MG63 (cell line): ENCODE results near the gene LRGUK. TPM values are rescaled to one million over a fixed set of nuclear protein-coding genes. Genes with fewer than 3 reads are reported as not detected.
"Not testable (repeated sequence)": the region's sequence is repeated elsewhere in the genome, so short reads cannot be mapped to it uniquely, and the experiment has no call there.

Source experiments
- DNase-seq: peaks from one replicate; pipeline ENCODE4 v3.0.0-alpha.2; 2020
- H3K27me3 ChIP-seq: fragments of 250-450 bp; sonication (Bioruptor Pico); 2 replicates; pipeline ENCODE4 v1.5.1; 2020; ENCODE audit warnings: mild to moderate bottlenecking, moderate library complexity
- H3K36me3 ChIP-seq: fragments of 250-450 bp; sonication (Bioruptor Pico); 2 replicates; pipeline ENCODE4 v1.5.1; 2020; ENCODE audit warnings: mild to moderate bottlenecking, moderate library complexity
- H3K4me3 ChIP-seq: fragments of 250-450 bp; sonication (Bioruptor Pico); 2 replicates; pipeline ENCODE4 v1.5.1; 2020; ENCODE audit warnings: mild to moderate bottlenecking, moderate library complexity
- H3K9me3 ChIP-seq: fragments of 250-450 bp; sonication (Bioruptor Pico); 2 replicates; pipeline ENCODE4 v1.5.1; 2020; ENCODE audit warnings: mild to moderate bottlenecking, moderate library complexity
- total RNA-seq: library from RNA; depleted of rRNA; stranded (reverse); fragments of >200 nt; shearing (Covaris generic); gene quantifications from 2 replicates; pipeline ENCODE4 v1.2.3, GENCODE V29; 2014; ENCODE audit warnings: low replicate concordance; rRNA removed

LRGUK gene, protein sequence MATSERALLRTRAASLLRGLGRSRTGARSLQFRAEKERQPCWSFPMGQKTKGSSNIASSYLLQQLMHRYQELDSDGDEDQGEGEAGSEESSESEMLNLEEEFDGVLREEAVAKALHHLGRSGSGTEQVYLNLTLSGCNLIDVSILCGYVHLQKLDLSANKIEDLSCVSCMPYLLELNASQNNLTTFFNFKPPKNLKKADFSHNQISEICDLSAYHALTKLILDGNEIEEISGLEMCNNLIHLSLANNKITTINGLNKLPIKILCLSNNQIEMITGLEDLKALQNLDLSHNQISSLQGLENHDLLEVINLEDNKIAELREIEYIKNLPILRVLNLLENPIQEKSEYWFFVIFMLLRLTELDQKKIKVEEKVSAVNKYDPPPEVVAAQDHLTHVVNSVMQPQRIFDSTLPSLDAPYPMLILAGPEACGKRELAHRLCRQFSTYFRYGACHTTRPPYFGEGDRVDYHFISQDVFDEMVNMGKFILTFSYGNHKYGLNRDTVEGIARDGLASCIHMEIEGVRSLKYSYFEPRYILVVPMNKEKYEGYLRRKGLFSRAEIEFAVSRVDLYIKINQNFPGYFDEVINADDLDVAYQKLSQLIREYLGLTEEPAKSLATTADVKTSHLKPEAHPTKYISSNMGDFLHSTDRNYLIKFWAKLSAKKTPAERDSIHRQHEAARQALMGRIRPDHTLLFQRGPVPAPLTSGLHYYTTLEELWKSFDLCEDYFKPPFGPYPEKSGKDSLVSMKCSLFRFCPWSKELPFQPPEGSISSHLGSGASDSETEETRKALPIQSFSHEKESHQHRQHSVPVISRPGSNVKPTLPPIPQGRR
- not detected in 2 replicates for total RNA-seq

DNA sequence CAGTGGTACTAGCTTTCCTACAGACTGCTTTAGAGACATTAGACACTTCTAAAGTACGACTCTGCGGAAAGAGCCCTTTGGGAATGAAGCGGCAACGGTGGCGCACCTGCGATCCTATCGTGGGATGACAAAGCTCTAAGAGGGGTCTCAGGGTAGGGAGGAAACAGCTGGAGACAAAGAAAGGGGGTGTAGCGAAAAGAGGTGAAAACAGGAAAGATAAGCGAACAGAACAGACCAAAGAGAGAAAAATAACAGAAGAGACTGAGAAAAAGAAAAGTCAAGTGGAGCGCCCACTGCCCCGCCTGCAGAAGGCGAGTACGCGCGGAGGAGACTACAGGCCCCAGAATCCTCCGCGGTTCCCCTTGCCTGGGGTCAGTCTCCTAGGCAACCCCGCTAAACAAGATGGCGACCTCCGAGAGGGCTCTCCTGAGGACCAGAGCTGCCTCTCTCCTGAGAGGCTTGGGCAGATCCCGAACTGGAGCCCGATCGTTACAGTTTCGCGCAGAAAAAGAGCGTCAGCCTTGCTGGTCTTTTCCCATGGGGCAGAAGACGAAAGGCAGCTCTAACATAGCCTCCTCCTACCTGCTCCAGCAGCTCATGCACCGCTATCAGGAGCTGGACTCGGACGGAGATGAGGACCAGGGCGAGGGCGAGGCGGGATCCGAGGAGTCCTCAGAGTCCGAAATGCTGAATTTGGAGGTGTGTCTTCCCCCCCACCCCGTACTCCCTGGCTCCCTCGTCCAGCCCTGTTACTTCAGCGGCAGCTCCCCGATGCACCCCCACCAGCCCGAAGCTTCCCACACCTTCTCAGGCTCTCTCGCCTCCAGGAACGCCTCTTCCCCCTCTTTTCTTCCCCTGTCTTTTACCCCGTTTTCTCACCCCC is at the start of gene LRGUK:
Gene LRGUK (plus strand): TSS at position 375 of the 883 bp plus-strand sequence. CDS start 28 bp downstream, at position 403.
- H3K4me3 ChIP-seq, result peak within 1 kb of the TSS; percentile 58
- no peaks in the 10 kb centered on the region for H3K36me3 ChIP-seq
- H3K9me3 ChIP-seq, result no peaks in the 10 kb centered on the region
- H3K27me3 ChIP-seq, result no peaks in the 10 kb centered on the region
- peak; percentile 70 for DNase-seq

DNA sequence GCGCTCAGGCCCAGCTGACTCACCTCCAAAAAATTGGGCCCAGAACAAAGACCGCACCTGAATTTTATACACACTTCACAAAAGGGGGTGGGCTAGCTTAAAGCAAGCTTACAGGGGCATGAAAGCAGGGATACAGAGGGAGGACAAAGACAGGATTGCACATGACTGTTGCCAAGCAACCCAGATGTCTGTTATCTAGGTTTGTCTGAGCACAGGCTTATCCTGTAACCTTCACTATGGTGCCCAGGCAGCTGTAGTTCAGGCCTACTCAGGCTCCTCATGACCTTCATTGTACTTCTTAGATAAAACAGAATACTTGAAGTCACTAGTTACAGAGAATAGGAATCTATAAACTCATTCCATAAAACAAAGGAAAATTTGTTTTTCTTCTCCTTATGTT is 49.6 kb upstream of the LRGUK start:
- not testable (repeated sequence) for H3K27me3 ChIP-seq, H3K4me3 ChIP-seq, H3K36me3 ChIP-seq, H3K9me3 ChIP-seq, DNase-seq

DNA sequence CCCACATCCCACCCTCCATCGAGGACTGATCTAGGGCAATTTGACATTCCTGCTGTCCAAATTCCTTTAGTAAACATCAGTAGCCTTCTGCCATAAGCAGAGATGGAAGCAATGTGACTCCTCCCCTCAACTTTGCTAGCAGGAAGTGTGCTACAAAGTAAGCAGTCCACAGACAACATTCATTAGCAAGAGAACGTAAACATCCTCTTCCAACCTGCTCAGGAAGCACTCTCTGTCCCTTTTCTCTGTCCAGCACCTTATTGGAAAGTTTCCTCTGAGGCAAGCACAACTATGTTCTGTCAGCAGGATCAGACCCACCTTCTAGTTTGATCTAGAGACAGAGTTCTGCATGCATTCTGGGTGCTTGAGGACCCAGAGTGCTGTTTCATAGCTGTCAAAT is 48.1 kb upstream of the LRGUK start:
- Histone ChIP-seq H3K9me3 (no peaks in the 10 kb centered on the region), H3K36me3 (no peaks in the 10 kb centered on the region), H3K27me3 (no peaks in the 10 kb centered on the region), H3K4me3 (no peak overlapping the region)
- DNase-seq, result no peak

DNA sequence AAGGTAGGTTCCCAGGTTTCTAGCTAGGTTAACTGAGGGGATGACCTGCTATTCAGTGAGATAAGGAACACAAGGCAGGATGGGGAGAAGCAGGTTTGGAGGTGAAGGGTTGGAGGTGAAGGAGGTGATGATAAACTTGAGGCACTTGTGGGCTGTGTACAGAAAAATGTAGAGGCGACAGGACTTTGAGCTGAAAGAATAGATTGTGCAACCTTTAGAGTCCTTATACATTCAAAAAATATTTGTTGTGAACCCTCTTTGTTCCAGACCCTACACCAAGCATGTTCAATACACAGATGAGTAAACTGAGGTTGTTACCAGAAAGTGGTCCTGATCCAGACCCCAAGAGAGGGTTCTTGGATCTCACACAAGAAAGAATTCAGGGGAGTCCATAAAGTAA is 45.4 kb upstream of the LRGUK start:
- Histone ChIP-seq H3K27me3 (no peaks in the 10 kb centered on the region), H3K9me3 (no peaks in the 10 kb centered on the region), H3K36me3 (no peaks in the 10 kb centered on the region), H3K4me3 (no peak overlapping the region)
- DNase-seq, result no peak

DNA sequence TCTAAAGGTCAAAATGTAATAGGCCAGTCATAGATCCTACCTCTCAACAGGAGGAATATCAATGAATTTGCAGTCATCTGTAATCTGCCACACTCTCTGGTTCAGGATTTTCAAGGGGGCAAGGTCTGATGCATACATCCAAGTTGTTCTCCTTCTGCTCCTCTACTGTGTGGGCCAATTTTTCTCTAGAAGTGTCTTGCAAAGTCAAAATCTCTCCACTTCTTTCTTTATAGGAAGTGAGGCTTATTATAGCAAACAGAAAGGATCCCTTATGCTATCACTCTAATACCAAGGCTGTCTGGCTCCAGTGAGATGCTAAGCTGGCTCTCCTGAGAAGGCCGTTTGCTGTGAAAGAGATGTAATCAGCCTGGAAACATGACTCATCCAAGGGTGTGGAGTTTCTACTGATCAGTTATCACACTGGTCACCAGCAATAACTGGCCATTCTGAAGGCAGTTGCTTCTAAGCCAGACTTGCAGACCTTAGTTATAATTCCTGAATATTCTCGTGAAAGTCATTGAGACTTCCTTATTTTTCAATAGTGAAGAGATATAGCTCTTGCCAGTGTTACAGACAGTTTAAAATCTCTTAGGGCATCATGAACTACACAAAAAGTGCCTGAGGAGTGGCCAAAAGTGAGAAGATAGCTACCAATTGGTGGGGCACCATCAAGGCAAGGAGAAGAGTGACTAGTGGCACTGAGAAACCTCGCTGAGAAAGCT is 43.2 kb upstream of the LRGUK start:
- DNase-seq, result no peak
- H3K4me3 ChIP-seq, result no peak overlapping the region

DNA sequence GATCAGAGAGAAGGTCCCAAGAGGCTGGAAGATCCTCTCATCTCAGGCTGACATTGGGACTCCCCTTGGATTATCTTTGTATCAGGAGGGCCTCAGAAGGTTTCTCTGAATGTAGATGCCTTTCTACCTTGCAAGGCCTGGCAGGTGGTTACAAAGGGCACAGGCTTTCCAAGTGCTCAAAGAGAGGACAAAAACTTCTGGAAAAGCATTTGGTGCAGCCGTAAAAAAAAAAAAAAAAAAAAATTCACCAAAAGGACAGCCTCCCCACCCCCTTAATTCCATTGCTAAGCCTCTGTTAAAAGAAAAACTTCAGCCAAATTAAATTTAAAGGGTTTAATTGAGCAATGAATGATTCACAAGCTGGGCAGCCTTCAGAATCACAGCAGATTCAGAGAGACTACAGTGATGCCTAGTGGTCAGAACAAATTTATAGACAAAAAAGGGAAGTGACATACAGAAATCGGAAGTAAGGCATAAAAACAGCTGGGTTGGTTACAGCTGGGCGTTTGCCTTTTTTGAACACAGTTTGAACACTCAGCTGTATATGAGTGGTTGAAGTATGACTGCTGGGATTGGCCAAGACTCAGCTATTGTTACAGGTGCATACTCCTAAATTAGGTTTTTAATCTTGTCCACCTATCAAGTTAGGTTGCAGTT is 42.5 kb upstream of the LRGUK start:
- H3K36me3 ChIP-seq, result no peaks in the 10 kb centered on the region
- DNase-seq, result no peak

More for the DNA sequence above, 43.2 kb upstream of the LRGUK start:
- H3K36me3 ChIP-seq, result no peaks in the 10 kb centered on the region
- H3K27me3 ChIP-seq, result no peaks in the 10 kb centered on the region
- H3K9me3 ChIP-seq, result no peaks in the 10 kb centered on the region

DNA sequence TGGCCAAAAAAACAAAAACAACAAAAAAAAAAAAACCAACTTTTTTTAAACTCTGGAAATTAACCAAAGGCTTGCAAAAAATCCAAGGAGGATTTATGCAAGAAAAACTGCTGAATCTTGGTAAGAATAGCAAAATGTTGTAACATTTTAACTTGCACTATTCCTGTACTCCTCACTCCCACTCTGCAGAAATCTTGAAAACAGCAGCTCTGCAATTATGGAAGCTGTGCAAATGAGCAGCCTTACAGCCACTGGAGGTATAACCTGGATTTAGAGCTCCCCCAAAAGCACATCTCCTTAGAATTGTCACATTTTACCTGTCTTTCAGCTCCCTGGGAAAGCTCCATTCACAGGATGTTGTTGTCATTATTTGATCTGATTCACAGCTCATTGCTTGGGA is 41.8 kb upstream of the LRGUK start:
- Histone ChIP-seq H3K27me3 (no peaks in the 10 kb centered on the region), H3K36me3 (no peaks in the 10 kb centered on the region)
- no peak for DNase-seq

More for the DNA sequence above, 42.5 kb upstream of the LRGUK start:
- no peaks in the 10 kb centered on the region for H3K9me3 ChIP-seq
- no peaks in the 10 kb centered on the region for H3K27me3 ChIP-seq
- H3K4me3 ChIP-seq, result no peak overlapping the region

DNA sequence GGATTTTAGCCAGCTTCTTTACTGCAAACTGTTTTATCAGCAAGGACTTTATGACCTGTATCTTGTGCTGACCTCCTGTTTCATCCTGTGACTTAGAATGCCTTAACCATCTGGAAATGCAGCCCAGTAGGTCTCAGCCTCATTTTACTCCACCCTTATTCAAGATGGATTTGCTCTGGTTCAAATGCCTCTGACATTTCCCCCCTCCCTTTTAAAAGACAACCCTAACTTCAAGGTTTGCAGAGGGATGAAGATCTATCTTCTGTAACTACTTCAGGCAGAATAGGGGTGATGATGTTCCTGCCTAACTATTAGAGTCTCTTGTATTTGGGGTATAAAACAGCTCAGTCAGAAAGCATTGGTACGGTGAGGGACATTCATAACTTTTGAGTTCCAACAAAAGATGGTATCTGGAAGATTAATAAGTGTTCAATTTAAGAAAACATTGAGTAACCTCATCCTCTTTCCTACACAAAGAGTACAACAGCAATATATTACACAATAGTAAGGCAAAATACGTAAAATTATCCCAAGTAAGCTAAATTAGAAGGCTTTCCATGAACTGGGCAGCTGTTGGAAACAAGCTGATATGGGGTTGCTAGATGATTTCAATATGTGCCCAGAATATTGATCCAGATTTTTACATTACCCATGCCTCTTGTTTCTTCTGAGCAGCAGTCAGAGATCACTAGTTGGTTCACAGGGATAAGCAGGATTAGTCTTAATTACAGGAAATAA is 40.0 kb upstream of the LRGUK start:
- Histone ChIP-seq H3K9me3 (no peaks in the 10 kb centered on the region), H3K36me3 (no peaks in the 10 kb centered on the region), H3K27me3 (no peaks in the 10 kb centered on the region), H3K4me3 (no peak overlapping the region)
- no peak for DNase-seq

More for the DNA sequence above, 41.8 kb upstream of the LRGUK start:
- H3K9me3 ChIP-seq, result no peaks in the 10 kb centered on the region
- no peak overlapping the region for H3K4me3 ChIP-seq

DNA sequence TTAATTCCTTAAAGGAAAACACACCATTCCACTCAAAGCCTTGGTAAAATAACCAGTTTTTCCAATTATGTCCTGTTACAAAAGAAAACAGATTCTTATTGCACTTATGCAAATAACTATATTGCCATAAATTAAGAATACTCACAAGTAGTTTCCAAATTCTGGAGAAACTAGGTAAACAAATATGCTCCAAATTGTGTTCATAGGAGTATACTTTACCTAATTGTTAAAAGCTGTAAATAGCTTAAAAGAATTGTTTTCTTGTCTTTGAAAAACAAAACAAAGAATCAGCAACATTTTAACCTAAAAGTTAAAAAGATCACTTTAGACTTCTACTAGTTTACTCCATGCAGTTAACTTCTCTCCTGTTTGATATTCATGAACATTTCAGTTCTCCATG is 38.9 kb upstream of the LRGUK start:
- H3K36me3 ChIP-seq, result no peaks in the 10 kb centered on the region
- no peaks in the 10 kb centered on the region for H3K27me3 ChIP-seq
- H3K9me3 ChIP-seq, result no peaks in the 10 kb centered on the region
- no peak for DNase-seq
- H3K4me3 ChIP-seq, result no peak overlapping the region

DNA sequence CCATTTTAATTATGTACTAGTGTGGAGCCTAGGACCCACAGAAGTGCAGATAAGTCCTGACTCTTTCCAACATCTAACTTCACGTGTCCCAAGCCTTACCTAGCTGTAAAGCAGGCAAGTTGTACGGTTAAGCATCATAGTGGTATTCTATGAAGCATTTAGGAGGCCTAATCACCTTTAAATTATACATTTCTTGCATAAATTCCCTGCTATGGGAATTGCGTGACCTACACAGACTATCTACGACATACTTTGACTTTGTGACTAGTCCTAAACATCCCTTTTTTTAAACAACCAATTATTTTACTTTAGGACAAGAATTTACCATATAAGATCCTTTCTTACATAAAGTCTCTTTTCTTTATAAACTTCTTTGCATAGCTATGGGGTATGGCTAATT is 37.7 kb upstream of the LRGUK start:
- H3K4me3 ChIP-seq, result no peak overlapping the region
- no peak for DNase-seq
- no peaks in the 10 kb centered on the region for H3K36me3 ChIP-seq
- no peaks in the 10 kb centered on the region for H3K27me3 ChIP-seq
- no peaks in the 10 kb centered on the region for H3K9me3 ChIP-seq

DNA sequence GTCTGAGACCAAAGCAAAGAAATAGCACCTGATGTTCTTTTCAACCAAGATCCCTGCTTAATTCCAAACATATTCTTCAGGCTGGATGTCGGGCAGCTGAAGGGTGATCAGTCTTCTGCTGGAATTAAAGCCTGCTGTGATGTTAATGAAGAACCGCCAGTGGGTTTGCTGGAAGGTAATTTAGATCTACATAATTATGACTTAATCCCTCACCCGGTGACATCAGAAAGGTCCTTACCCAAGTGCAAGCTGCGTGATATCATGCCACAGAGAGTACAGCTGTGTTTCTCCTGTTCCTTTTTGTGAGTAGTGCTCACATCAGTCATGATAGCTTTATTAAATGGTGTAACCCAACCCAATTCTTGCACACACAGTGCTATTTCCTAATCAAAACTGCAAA is 29.1 kb upstream of the LRGUK start:
- no peaks in the 10 kb centered on the region for H3K27me3 ChIP-seq
- H3K4me3 ChIP-seq, result no peak overlapping the region
- DNase-seq, result no peak
- H3K9me3 ChIP-seq, result no peaks in the 10 kb centered on the region; the same call in 1 of the 2 replicates
- no peaks in the 10 kb centered on the region for H3K36me3 ChIP-seq

DNA sequence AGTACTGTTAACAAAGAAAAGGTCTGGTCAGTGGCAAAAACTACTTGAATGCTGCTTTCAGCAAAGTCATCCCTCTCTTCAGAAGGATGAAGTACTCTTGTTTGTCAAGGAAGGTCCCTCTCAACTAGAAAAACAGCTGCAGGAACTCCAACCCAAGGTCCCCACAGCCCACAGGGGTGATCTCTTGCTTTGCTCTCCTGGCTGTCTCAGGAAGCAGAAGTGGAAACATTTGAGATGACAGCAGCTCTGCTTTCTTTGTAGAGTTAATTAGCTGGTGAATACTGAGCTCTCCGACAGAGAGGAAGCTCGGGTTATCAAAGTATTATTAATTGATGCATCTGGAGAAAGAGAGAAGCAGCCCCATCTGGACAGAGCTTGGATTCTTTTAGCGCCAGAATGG is 25.4 kb upstream of the LRGUK start:
- H3K36me3 ChIP-seq, result no peaks in the 10 kb centered on the region
- no peak for DNase-seq
- no peaks in the 10 kb centered on the region for H3K9me3 ChIP-seq
- H3K4me3 ChIP-seq, result no peak overlapping the region
- no peaks in the 10 kb centered on the region for H3K27me3 ChIP-seq

DNA sequence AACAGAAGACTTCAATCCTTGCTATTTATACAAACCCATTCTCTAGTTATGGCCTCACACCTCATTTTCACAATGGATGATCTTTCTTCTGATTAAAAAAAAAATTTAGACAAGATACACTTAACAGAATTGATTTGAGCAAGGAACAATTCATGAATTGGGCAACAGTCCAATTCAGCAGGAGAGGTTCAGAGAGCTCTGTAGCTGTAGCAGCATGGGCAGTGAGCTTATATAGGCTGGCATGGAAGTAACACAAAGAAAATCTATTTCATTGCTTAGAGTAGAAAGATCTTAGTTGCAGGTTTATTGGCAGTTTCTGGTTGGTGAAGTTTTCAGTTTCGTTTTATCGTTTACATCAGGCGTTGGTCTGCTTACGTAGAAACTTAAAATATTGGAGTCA is 23.0 kb upstream of the LRGUK start:
- DNase-seq, result no peak
- H3K36me3 ChIP-seq, result no peaks in the 10 kb centered on the region
- H3K9me3 ChIP-seq, result no peaks in the 10 kb centered on the region
- no peaks in the 10 kb centered on the region for H3K27me3 ChIP-seq
- H3K4me3 ChIP-seq, result no peak overlapping the region

DNA sequence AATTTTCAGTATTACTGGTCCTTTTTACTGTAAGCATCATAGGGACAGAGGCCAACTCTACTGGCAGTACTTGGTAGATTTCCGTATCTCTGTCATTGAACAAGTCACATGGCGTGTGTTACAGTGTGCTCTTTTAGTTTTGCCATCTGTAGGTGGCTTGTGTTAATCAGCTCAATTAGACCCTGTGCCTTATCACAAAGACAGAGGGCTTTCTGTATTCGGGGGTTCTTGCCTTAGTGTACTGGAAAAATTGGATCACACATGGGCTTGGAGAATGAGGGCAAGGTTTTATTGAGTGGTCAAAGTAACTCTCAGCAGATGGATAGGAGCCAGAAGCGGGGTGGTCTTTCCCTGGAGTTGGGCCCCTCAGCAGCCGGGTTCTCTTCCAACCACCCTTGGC is 21.3 kb upstream of the LRGUK start:
- no peaks in the 10 kb centered on the region for H3K36me3 ChIP-seq
- no peaks in the 10 kb centered on the region for H3K9me3 ChIP-seq
- H3K4me3 ChIP-seq, result no peak overlapping the region
- no peak for DNase-seq
- H3K27me3 ChIP-seq, result no peaks in the 10 kb centered on the region

DNA sequence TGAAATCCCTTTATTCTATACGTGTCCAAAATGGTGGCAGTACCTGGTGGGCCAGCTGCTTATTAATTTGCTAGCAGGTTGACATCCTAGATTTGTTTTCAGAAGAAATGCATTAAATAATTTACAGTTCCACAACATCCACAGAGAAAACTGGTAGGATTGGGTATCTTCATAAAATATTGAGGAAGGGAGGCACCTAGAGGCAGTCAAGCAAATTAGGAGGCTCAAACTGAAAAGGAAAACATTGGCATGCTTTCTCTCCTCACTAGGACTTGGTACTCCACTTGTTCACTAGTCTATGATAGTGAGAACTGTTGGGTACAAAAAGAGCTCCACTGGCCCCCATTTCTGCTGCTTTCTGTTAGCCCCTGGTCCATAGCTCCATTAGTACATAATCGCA is 18.3 kb upstream of the LRGUK start:
- Histone ChIP-seq H3K27me3 (no peaks in the 10 kb centered on the region), H3K36me3 (no peaks in the 10 kb centered on the region), H3K9me3 (no peaks in the 10 kb centered on the region), H3K4me3 (no peak overlapping the region)
- DNase-seq, result no peak
